GM21447 (cell line): Measurements from ENCODE around the gene SDF4.
"Not testable (repeated sequence)": the region's sequence is repeated elsewhere in the genome, so short reads cannot be mapped to it uniquely, and the experiment has no call there.

ENCODE experiments used
- ATAC-seq: cut with Tn5 transposase; IDR thresholded peaks from one replicate; pipeline ENCODE4 v1.9.1; 2021; ENCODE audit not compliant: unreplicated experiment

Gene SDF4

GRCh38 chr1:1259951-1260600 is 28.3 kb upstream of the SDF4 start:
- no peak for ATAC-seq

GRCh38 chr1:1259540-1259939 is 27.7 kb upstream of the SDF4 start:
- ATAC-seq, result no peak

GRCh38 chr1:1259119-1259488 is 27.3 kb upstream of the SDF4 start:
- no peak for ATAC-seq

- no peak for ATAC-seq
Observed at GRCh38 chr1:1256956-1257871, 25.4 kb upstream of the SDF4 start.

- no peak for ATAC-seq
Observed at GRCh38 chr1:1255611-1256010, 23.8 kb upstream of the SDF4 start.

GRCh38 chr1:1255078-1255477 is 23.3 kb upstream of the SDF4 start:
- ATAC-seq, result no peak

GRCh38 chr1:1254667-1254998 is 22.8 kb upstream of the SDF4 start:
- no peak for ATAC-seq

- no peak for ATAC-seq
Observed at GRCh38 chr1:1253972-1254666, 22.3 kb upstream of the SDF4 start.

- ATAC-seq, result no peak
Observed at GRCh38 chr1:1253314-1253713, 21.5 kb upstream of the SDF4 start.

GRCh38 chr1:1250786-1251284 is 19.0 kb upstream of the SDF4 start:
- peak; percentile 72 for ATAC-seq

GRCh38 chr1:1248009-1248913 is 16.5 kb upstream of the SDF4 start:
- not testable (repeated sequence) for ATAC-seq

GRCh38 chr1:1247341-1247913 is 15.6 kb upstream of the SDF4 start:
- no peak for ATAC-seq

- ATAC-seq, result no peak
Observed at GRCh38 chr1:1246577-1247340, 15.0 kb upstream of the SDF4 start, which contains the start of gene C1QTNF12. TSS of gene C1QTNF12 (minus strand) at chr1:1246722. CDS start at chr1:1246690, 32 bp downstream.

GRCh38 chr1:1245817-1246576 is 14.2 kb upstream of the SDF4 start:
- ATAC-seq, result no peak

- no peak for ATAC-seq
Observed at GRCh38 chr1:1245178-1245816, 13.5 kb upstream of the SDF4 start.

GRCh38 chr1:1244192-1244811 is 12.5 kb upstream of the SDF4 start:
- ATAC-seq, result no peak

- no peak for ATAC-seq
Observed at GRCh38 chr1:1243807-1244191, 12.0 kb upstream of the SDF4 start.

GRCh38 chr1:1243266-1243660 is 11.5 kb upstream of the SDF4 start:
- no peak for ATAC-seq
